Stimulated activated CD4-positive, alpha-beta T cell treated with anti-CD3 and anti-CD28 coated beads, Interleukin-1b, Interleukin-23, amount 100 ng/mL, for 48 hours (primary cell): Measurements from ENCODE around the gene BANK1.

Experiments used
- DNase-seq: peaks from one replicate; pipeline ENCODE4 v3.0.0-alpha.2; 2020

Gene BANK1

DNA sequence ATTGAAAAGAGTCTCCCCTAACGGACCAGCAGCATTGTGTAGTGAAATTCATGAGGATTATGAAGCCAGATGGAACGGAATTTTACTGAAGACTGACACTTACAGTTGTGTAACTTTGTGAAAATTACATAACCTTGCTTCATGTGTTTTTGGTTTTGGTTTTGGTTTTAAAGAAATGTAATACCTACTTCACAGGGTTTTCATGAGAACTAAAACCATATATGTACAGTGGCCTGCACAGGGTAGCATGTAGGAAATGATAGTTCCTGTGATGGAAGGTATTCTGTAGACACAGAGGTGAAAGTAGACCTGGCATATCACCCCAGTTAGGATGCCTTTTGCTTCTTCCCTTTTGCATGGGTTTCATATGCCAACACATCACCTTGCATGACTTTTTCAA lies 247.0 kb downstream of the BANK1 start:
- DNase-seq, result no peak

DNA sequence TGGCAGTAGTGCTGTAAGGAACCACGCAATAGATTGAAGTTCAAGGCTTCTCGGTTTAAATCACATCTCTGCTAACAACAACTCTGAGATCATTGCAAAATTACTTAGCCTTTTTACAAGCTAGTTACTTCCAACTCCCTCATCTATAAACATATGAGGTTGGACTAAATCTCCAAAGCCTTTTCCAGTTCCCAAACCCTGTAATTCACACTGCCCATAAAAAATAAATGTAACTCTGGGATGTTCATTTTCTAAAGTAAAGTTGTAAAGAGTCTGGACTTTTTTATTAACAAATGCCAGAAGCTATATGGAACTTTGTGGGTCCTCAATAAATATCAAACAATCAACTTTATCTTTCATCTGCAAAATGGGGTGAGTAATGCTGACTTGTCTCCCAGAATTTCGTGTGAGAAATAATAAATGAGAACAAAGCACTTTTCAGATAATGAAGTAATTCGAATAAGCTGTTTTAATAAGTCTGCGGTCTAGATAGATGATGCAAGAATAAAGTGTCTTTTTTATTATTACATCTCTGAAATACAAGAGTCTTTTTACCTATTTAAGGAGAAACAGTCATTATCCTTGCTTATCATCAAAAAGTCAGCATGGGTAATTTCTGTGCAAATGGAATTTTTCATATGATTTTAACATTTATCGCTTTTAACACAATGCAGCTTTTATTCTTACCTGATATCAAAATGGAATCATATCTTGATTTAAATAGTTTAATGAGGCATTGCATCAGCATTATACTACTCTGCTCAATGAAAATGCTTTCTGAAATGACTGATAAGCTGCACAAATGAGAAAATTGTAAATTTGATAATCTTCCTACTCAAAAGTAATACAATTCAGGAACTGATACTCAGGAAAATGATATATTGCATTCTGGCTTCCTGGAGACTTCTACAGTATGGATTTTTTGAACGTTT lies 252.6 kb downstream of the BANK1 start:
- DNase-seq, result no peak

DNA sequence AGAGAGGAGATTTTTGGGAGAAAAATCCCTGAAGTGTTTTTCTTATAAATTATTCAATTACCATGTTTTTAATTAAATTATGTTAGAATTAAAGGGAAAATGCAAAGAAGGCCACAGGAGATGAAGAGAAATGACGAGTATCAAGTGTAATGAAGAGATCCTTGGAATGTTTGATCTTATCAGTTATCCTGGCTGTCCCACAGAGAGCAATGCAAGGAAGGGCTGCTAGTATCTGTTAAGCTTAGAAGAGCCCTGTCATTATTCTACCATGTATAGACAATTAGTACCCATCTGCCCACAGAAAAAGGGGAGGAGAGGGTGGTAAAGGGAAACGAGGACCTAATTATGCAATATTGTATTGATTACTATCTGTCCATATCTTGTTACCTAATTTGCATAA lies 257.1 kb downstream of the BANK1 start:
- DNase-seq, result no peak

DNA sequence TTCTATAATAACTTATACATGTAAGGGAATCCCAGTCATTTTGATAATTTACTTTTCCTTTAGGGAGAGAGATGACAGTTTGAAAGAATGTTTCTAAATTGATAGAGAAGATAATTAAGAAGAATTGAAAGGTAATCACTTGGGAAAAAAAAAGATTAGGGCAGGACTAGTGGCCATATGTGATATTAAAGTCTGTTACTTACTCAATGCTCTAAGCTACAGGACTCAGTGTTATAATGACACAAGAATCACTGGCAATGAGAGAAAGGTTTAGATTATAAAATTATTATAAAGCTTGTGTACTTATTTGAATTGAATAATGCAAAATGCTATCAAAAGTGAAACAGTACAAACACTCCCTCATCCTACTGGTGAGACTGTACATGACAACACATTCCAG lies 265.3 kb downstream of the BANK1 start:
- DNase-seq, result no peak

DNA sequence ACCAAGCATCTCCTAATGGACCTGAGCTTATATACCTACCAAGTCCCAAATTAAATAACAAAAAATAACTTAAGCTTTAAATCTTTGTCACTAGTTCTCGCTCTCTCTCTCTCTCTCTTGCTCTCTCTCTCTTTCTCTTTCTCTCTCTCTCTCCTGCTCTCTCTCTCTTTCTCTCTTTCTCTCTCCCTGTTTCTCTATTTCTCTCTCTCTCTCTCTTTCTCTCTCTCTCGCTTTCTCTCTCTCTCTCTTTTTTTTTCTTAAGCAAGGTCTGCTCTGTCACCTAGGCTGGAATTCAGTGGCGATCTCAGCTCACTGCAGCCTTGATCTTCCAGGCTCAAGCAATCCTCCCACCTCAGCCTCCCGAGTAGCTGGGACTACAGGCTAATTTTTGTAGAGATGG lies 266.6 kb downstream of the BANK1 start:
- no peak for DNase-seq

- no peak for DNase-seq
These were observed 270.6 kb downstream of the BANK1 start for GRCh38 chr4:102061133-102061532.

DNA sequence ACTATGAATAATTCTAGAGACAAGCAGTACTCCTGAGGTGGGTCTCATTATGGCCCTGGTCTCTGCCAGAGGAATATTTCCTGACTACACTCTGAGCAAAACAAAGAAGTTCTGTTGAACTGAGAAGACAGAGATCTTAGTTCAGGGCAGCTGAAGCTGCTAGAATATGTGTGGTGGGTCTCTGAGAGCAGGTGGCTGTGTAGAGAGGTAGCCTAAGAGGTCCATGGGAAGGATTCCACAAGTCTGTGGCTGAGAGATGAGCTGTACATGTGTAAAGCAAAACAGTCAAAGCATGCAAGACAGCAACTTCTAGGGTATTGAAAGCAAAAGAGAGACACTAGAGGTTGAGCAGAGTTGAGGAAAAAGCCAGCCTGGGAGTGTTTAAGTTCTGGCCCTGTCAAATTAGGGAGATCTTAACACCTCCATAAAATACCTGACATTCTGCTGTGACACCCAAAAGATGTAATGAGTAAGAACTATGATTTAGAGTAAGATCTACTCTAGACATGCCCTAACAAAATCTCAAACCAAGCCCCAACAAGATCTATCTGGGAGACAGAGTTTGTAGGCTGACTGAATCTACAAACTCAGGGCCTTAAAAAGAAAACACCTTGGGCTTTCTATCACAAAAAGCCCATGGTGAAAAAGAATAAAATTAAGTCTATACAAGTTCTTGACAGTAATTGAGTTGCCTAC lies 274.4 kb downstream of the BANK1 start:
- no peak for DNase-seq

DNA sequence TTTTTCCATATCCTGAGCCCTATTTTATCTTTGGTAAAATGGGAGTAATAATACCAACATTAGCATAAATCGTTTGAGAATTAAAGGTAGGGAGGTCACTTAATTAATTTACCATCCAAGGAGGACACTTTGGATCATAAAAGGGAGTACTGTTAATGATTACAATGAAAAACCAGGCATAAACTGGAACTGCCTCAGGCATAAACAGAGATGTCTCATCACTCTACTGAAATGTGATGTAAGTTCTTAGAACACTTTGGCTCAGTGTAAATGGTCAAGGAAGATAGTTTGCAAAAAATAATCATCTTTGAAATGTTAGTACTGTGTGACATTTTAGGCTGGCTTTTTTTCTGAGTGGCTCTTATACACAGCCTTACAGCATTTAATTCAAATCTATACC lies 286.1 kb downstream of the BANK1 start:
- no peak for DNase-seq

DNA sequence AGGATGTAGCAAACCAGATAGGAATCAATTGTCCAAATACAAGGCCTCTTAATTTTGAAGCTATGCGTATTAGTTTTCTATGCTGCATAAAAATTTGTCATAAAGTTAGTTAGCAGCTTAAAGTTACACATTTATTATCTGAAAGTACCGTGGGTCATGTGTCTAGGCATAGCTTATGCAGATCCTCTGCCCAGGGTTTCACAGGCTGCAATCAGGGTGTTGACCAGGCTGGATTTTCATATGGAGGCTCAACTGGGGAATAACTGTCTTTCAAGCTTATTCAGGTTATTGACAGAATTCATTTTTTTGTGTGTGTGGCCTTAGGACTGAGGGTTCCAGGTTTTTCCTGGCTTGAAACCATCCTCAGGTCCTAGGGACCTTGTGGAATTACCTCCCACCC lies 289.7 kb downstream of the BANK1 start:
- no peak for DNase-seq

DNA sequence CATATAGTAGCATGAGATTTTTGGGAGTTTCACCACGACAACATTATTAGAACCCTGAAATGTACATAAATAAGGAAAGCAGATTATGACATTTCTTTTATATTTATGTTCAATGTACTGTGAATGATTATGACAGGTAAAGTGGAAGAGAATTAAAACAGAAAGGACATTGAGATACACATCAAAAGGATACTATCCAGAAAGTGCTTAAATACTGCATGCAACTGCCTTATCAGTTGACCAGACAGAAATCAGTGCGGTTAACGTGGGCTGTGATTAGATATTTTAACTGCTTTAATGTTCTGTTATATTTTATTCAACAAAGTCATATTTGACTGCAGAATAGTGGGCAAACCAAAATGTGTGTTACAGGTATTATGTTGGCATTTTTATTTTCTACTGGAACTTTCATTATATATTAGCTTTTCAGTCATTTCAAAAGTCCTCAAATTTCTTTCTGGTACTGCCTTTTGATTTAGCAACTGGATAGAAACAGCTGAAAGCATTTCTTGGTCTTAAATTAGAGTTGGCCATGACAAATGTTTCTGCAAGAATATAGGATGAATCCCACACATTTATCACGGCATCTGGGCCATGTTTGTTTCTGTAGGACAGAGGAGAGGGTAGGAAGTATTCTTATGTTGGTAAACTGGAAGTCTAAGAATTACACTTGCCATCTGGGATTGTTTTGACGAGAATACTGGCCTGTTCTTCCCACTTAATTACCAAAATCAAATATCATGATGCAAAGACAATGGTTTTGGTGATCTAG lies 299.5 kb downstream of the BANK1 start:
- DNase-seq, result no peak

DNA sequence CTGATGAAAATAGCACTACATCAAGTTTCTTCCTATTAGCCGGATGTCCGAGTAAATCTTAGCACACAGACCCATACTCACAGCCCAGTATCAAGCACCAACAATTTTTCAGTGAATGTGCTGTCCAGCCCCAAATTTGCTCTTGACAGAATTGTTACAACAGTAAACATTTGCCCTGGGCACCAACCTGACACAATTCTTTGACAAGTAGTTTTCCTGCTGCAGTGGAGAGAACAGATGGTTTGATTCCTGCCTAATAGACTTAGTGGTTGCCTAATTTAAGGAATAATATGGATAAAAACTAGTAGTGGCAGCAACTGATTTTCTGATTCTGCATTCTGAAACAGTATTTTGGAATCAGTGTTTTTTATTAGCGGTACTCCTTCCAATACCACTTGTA lies 301.1 kb downstream of the BANK1 start:
- no peak for DNase-seq

DNA sequence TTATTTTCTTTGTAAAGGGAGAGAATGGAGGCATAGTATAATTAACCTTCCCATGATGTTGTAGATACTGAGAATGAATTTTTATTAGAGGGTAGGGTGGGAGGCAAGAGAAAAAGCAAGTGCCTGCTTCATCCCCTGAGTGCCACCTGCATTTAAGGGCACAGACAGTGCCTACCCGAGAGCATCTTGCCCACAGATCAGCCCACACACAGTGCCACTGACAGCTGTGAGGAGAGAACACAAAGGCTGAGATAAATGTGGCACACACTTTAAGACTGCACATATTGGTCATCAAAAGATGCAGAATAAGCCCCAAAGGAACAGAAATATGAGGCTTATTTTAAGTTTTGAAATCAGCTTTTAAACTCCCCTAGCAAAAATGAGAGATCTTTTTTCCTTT lies 304.0 kb downstream of the BANK1 start:
- DNase-seq, result no peak

DNA sequence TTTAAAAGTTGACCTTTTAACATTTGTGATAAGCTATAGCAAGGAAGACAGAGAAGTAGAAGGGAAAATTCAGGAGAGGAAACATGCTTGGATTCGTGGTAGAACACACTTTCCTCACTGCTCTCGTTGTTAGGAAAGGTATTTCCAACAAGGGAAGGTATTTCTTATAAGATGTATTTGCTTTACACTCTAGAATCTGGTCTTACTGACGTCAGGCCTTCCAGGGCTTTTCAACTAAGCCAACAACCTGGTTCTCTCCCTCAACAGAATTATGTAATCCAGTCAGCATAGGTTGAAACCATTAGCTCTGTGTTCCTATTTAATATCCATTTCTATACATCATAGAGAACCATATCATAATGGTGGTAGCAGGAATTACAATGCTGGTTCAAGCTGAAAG lies 312.8 kb downstream of the BANK1 start:
- DNase-seq, result no peak

GRCh38 chr4:102104278-102104677 lies 313.7 kb downstream of the BANK1 start:
- DNase-seq, result no peak

DNA sequence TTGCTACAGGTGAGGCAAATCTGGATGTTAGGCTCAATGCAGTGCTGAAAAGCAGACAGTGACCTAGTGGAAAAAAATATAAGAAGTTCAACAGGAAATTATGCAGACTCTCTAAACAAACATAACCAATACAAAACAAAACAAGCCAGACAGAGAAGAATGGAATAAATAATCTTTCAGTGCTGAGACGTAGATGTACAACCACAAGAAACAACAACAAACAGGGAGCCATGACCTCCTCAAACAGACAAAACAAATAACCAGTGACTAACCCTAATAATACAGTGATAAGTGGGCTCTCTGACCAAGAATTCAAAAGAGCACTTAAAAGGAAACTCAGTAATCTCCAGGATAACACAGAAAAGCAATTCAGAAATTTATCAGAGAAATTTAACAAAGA lies 315.5 kb downstream of the BANK1 start:
- DNase-seq, result no peak

DNA sequence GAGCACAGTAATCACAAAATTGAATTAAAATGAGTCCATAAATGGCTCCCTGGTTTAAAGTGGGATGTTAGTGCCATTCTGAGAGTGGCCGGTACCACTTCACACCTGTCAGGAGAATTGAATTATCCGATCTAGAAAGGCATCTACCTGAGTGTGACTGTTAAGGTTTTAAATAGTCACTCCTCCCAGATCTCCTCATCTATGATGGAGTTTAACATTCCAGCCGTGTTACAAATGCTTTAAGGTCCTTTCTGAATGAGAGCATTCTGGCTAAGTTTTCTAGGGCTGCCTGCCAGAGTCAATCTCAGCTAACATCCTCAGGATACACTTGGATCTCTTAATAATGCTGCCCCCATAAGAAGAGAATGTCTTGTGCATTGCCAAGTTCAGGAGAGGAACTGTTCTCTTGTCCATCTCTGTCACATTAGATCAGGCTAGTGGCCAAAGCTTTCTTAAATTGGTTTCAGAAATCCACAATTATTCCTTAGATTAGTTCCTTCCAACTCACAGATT lies 323.6 kb downstream of the BANK1 start:
- no peak for DNase-seq

DNA sequence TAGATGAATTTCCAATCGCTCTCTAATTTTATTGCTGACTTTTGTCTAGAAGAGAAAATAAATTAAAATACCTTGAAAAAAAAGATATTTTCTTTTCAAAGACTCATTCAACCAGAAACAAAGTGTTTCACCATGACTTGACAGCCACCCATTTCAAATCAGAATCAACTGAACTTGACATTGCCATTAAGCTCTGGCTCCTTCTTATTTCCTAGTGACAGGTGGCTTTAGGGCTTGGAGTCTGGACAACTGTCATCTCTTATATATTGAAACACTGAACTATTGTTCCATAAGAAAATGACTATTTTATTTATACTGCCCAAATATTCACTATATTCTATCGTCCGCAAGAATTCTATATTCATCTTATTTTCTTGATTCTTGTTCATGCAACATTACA lies 325.6 kb downstream of the BANK1 start:
- no peak for DNase-seq

DNA sequence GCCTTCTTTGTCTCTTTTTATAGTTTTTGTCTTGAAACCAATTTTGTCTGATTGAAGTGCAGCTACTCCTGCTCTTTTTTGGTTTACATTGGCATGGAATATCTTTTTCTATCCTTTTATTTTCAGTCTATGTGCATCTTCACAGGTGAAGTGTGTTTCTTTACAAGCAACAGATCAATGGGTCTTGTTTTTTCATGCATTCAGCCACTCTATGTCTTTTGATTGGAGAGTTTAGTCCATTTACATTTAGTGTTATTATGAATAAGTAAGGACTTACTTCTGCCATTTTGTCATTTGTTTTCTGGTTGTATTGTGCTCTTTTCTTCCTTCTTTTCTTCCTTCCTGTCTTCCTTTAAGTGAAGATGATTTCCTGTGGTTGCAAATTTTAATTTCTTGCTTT lies 330.3 kb downstream of the BANK1 start:
- no peak for DNase-seq
